ENCODE data around the gene ORAI2. TPM values are rescaled to one million over a fixed set of nuclear protein-coding genes. Genes with fewer than 3 reads are reported as not detected.

The ORAI2 gene
- total and polyA plus RNA-seq, 2 of the 13 experiments (the other 11 are each of a cell fraction or from before 2014, with no cell fraction given): 3.0 to 6.0 TPM

- no peak for TF ChIP-seq PAXIP1 (CRISPR knock-in tag; conservative IDR thresholded peaks at IDR 0.05)
- peak; percentile 34; the same call in 1 of the 2 replicates for TF ChIP-seq ZFP91 (CRISPR knock-in tag; IDR thresholded peaks at IDR 0.05; ENCODE audit: borderline replicate concordance)
- TF ChIP-seq NFAT5 (CRISPR knock-in tag; IDR thresholded peaks at IDR 0.05): no peak
- no peak for TF ChIP-seq ELF1 (CRISPR knock-in tag; IDR thresholded peaks at IDR 0.05)
- TF ChIP-seq KLF11 (CRISPR knock-in tag; IDR thresholded peaks at IDR 0.05): no peak
- peak; percentile 52; the same call in 1 of the 2 replicates for TF ChIP-seq HDAC2 (CRISPR knock-in tag; IDR thresholded peaks at IDR 0.05)
- no peak for TF ChIP-seq NFE2L1 (CRISPR knock-in tag; IDR thresholded peaks at IDR 0.05; ENCODE audit: borderline replicate concordance)
- TF ChIP-seq TBX3 (IDR thresholded peaks at IDR 0.05; ENCODE audit: borderline replicate concordance): no peak
- TF ChIP-seq THRA (CRISPR knock-in tag; IDR thresholded peaks at IDR 0.05; ENCODE audit: borderline replicate concordance): 0 out of 2 replicates have a peak, but pooled peaks have one; percentile 34
- no peak for TF ChIP-seq ZNF101 (CRISPR knock-in tag; IDR thresholded peaks at IDR 0.05; ENCODE audit: borderline replicate concordance, low read depth)
- TF ChIP-seq CREB1 (IDR thresholded peaks at IDR 0.05): no peak
- TF ChIP-seq CREB1 (CRISPR knock-in tag; IDR thresholded peaks at IDR 0.05): no peak
- no peak for TF ChIP-seq TCF7L2 (IDR thresholded peaks at IDR 0.05; ENCODE audit: low read depth, low read length)
- no peak for TF ChIP-seq JUND (CRISPR knock-in tag; IDR thresholded peaks at IDR 0.05)
- TF ChIP-seq ZNF263 (CRISPR knock-in tag; IDR thresholded peaks at IDR 0.05): no peak
- no peak for TF ChIP-seq HMGA1 (CRISPR knock-in tag; conservative IDR thresholded peaks at IDR 0.05)
- TF ChIP-seq BORCS8-MEF2B (CRISPR knock-in tag; IDR thresholded peaks at IDR 0.05): no peak; the same call in 1 of the 2 replicates
- TF ChIP-seq STAG1 (CRISPR knock-in tag; IDR thresholded peaks at IDR 0.05): peak; percentile 63
- TF ChIP-seq ZNF546 (CRISPR knock-in tag; conservative IDR thresholded peaks at IDR 0.05): no peak
Observed at GRCh38 chr7:102451371-102452054, 18.1 kb downstream of the ORAI2 start (continued).

All from HepG2 (cell line).